Omental fat pad (tissue), 4 donors: ENCODE results near the gene TALDO1. TPM values are rescaled to one million over a fixed set of nuclear protein-coding genes. Genes with fewer than 3 reads are reported as not detected.
A peak's percentile ranks its signal among the peaks of the same experiment; 100 is the strongest.

Experiments used
- ATAC-seq: fragments of 150-250 bp; one replicate; pipeline ENCODE4 v1.9.1; 2016; ENCODE audit warnings: mild to moderate bottlenecking, moderate library complexity; ENCODE audit not compliant: low FRiP score
- DNase-seq: peaks from one replicate; pipeline ENCODE4 v3.0.0-alpha.2; 2019; ENCODE audit warnings: low spot score
- total RNA-seq, 4 donors: library from RNA; depleted of rRNA; stranded (reverse); fragments of >200 nt; gene quantifications; one replicate each; pipeline ENCODE4 v1.1.0, GENCODE V29; 2016
- TF ChIP-seq, protein P1 (sequence below), 3 donors: fragments of 450-650 bp; IDR thresholded peaks; one replicate each; pipeline ENCODE4 v1.5.1; 2016 to 2017; ENCODE audit warnings: antibody characterized with exemption in 3 of 3, mild to moderate bottlenecking in 3 of 3, moderate library complexity in 2 of 3

Gene TALDO1
- total RNA-seq, 4 donors from 2014 or later, result 183 to 295 (median 239) TPM

DNA sequence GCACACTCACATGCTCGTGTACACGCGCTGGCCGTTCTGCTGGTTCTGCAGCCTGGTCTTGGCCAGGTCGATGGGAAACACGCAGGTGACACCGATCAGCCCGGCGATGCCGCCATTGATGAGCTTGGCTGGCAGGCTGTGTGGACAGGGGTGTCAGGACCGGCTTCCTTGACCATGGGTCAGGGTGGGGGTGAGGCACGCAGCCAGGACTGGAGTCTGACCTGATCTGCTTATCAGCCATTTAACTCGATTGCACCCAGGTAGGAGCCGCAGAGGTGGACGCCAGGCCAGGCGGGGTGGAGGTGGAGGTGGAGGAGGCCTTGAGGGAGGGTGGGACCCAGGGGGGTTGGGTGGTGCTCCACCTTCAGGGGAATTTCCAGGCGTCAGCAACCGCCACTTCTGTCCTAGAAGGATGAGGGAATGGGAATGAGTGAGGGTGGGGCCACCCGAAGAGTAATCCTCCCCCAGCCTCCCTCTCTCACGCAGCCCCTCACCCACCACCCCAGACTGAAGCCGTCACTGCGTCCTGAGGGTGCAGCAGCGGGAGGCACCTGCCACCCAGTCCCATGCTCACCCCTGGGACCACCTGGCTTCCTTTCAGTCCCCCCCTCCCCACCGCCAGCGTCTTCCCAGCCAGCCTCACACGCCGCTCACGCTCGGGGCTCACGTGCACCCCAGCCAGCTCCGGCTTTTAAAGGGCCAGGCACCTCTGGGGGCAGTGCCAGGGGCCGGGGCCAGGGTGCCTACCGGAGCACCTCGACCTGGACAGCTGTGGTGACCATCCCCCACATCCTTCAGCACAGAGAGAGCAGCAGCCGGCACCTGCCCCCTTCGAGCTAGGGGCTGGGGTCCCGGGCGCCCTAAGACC lies 47.7 kb downstream of the TALDO1 start:
- ATAC-seq, result peak; percentile 7
- TF ChIP-seq, protein P1, sequence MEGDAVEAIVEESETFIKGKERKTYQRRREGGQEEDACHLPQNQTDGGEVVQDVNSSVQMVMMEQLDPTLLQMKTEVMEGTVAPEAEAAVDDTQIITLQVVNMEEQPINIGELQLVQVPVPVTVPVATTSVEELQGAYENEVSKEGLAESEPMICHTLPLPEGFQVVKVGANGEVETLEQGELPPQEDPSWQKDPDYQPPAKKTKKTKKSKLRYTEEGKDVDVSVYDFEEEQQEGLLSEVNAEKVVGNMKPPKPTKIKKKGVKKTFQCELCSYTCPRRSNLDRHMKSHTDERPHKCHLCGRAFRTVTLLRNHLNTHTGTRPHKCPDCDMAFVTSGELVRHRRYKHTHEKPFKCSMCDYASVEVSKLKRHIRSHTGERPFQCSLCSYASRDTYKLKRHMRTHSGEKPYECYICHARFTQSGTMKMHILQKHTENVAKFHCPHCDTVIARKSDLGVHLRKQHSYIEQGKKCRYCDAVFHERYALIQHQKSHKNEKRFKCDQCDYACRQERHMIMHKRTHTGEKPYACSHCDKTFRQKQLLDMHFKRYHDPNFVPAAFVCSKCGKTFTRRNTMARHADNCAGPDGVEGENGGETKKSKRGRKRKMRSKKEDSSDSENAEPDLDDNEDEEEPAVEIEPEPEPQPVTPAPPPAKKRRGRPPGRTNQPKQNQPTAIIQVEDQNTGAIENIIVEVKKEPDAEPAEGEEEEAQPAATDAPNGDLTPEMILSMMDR (IDR thresholded peaks at IDR 0.05), result no peak
- no peak for DNase-seq

DNA sequence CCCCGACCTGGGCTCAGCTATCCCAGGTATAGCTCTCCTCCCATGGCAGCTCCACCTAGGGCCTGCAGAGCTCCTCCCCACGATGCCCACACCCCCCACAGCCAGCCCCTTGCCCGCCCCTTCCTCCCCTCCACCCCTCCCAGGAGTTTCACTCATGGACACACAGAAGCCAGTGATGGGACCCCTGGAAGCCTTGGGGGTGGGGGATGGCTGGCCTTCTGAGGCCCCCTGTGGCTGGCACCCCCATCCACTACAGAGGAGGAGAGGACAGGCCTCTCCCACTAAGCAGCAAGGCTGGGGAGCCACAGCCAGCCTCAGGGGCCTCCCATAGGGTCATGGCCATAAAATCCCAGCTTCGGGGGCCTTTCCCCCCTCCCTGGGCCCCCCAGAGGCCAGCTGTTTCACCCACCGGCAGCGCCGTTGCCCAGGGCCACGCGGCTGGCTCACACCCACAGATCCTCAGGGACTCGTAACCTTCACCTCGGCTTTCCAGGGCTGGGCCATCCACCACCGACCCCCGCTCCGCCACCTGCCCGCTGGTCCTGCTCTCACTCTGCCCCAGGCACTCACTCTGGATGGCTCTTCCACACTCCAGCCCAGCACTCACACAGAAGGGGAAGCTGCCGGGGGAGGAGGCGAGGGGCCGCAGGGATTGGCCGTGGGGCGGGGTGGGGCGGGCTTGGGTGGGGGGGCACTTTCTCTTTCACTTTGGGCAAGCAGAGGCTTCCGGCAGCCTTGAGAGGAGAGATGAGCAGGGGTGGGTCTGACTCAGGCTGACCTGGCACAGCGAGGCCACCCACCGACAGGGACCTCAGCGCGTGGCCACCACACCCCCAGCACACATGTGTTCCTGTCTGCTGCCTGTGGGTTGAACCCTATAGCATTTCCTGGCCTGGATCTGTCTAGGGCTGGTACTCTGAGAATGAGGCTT lies 48.6 kb downstream of the TALDO1 start:
- DNase-seq, result no peak
- ATAC-seq, result peak; percentile 63
- TF ChIP-seq, protein P1 (IDR thresholded peaks at IDR 0.05), result no peak

DNA sequence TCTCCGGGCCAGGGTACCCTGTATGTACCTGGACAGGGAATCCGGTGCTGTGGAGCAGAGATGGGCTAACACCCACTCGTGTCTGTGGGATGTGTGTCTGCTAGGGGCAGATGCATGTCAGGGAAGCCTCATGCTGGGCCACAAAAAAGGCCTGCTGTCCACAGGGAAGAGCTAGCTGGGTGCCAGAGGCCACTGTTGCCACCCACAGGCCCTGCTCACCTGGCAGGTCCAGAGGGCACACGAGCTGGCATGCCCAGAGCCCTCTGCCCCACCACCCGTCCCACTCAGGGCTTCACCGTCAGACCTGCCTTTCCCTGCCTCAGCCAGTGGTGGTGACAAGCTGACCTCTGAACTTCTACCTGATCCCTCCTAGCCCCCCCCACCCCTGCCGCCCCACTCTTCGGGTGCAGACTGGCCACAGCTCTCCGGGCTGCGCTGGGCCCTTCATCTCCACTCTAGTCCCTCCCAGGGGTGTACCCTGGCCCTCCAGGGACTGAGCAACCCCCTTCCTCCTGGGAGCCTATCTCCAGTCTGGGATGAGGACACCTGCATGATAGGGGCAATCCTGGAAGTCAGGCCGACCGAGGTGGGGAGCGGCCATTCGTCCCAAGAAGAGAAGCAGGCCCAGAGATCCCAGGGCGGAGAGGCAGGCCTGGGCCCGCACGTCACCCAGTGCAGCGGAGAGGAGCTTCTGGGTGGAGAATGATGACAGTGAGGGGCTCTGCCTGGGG lies 49.5 kb downstream of the TALDO1 start:
- no peak for ATAC-seq
- TF ChIP-seq, protein P1 (IDR thresholded peaks at IDR 0.05), result no peak
- DNase-seq, result no peak

DNA sequence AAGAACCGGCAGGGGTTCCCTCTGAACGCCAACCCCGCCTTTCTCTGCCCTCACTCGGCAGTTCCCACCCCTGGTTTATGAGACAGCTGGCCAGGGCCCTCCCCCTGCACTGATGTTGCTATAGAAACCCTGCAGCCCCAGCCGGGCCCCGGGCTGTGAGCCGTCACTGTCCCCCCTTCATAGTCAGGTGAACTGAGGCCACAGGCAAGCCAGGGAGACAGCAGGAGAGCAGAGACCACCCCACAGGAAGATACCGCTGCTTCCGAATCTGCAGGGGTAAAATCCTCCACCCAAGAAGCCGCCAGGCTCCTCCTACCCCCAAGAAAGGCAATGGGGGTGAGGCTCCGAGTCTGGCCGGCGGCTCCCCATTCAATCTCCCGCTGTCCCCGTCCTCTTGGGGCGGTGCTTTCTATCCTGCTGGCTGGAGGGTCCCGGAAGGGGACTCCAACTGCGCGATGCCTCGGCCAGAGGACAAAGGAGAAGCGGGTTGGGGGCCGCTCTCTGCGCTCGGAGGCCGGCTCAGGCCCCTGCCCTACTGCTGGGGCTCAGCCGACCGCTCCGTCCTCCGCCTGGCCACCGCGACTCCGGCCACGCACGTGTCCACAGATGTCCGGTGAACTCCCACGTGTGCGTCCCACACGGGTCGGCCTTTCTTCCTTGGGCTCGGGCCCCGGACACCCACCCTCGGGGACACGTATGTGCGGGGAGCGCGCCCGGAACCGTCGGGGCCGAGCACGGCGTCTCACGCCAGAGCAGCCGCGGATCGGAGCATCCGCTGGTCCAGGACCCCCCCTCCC lies 50.2 kb downstream of the TALDO1 start:
- peak; percentile 38 for ATAC-seq
- TF ChIP-seq, protein P1 (IDR thresholded peaks at IDR 0.05), result no peak
- DNase-seq, result no peak

DNA sequence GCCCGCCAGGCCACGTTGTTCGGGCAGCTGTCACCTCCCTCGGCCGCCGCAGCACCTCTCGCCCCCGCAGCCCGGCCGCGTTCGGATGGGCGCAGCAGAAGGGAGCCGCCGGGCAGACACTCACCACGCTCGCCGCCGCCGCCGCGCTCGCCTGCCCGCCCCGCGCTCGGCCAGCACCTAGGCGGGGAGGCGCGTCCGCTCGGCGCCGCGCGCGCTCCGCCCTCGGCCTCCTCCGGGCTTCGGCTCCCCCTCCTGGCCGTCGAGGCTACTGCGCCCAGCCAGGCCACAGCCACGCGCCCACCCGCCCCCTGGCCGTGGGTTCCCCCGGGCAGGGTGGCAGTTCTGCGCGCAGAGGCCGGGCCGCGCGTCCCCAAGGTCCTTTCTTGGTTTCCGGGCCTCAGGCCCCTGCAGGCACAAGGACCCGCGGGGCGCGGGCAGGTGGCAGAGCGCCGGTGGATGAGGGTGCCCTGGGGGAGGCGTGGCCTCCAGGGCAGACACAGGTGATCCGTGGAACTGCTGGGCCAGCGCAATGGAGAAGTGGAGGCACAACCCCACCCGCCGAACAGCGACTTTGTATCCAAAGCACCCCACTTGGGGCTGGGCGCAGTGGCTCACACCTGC lies 50.9 kb downstream of the TALDO1 start, which contains the start of gene SLC25A22:
SLC25A22 (minus strand) TSS at position 189 of the 621 bp plus-strand sequence. CDS start 3,275 bp downstream, outside the sequence.
- no peak for DNase-seq
- TF ChIP-seq, protein P1 (IDR thresholded peaks at IDR 0.05), result peak in 2 of 3 donors; percentile 83 to 90

More for the DNA sequence above, 50.9 kb downstream of the TALDO1 start, which contains the start of gene SLC25A22:
- ATAC-seq, result peak; percentile 52
